ENCODE measurements around the gene HSDL1.

Gene HSDL1

GRCh38 chr16:84184775-84185174 lies 39.8 kb upstream of the HSDL1 start:
- no peak overlapping the region for H3K4me3 ChIP-seq (ENCODE audit: low read depth, low read length)
- no peak for TF ChIP-seq CTCF (IDR thresholded peaks at IDR 0.05; ENCODE audit: low read depth, low read length)

- H3K4me3 ChIP-seq (ENCODE audit: low read depth, low read length), result no peak overlapping the region
- no peak for TF ChIP-seq CTCF (IDR thresholded peaks at IDR 0.05; ENCODE audit: low read depth, low read length)
Observed at GRCh38 chr16:84183911-84184591, 39.1 kb upstream of the HSDL1 start.

- H3K4me3 ChIP-seq (ENCODE audit: low read depth, low read length), result no peak overlapping the region
- no peak for TF ChIP-seq CTCF (IDR thresholded peaks at IDR 0.05; ENCODE audit: low read depth, low read length)
Observed at GRCh38 chr16:84183572-84183875, 38.5 kb upstream of the HSDL1 start.

GRCh38 chr16:84182680-84183571 lies 37.9 kb upstream of the HSDL1 start:
- TF ChIP-seq CTCF (IDR thresholded peaks at IDR 0.05; ENCODE audit: low read depth, low read length), result no peak
- H3K4me3 ChIP-seq (ENCODE audit: low read depth, low read length), result no peak overlapping the region

GRCh38 chr16:84182104-84182503 lies 37.1 kb upstream of the HSDL1 start:
- no peak for TF ChIP-seq CTCF (IDR thresholded peaks at IDR 0.05; ENCODE audit: low read depth, low read length)
- H3K4me3 ChIP-seq (ENCODE audit: low read depth, low read length), result no peak overlapping the region

- TF ChIP-seq CTCF (IDR thresholded peaks at IDR 0.05; ENCODE audit: low read depth, low read length), result no peak
- no peak overlapping the region for H3K4me3 ChIP-seq (ENCODE audit: low read depth, low read length)
Observed at GRCh38 chr16:84181144-84181915, 36.4 kb upstream of the HSDL1 start.
